ENCODE measurements around the gene GPR17. TPM values are rescaled to one million over a fixed set of nuclear protein-coding genes. Genes with fewer than 3 reads are reported as not detected.

The GPR17 gene
- total RNA-seq: under 1 TPM in 6 of 9 donors, not detected in 3; 0.10 to 0.36 (median 0.24) TPM
- 1 to 10 TPM in 1 of 2 donors, under 1 TPM in 1; 0.26 to 8.0 TPM for polyA plus RNA-seq
- long read RNA-seq, donor 1: 0 reads
- long read RNA-seq, donor 2: 0 reads
- long read RNA-seq, donor 3: 0 reads

- intact Hi-C loops (cut with DNase I): loop anchor here in 5 of 10 donors (5.0 to 10.0 kb wide), 4 partner anchors 37 to 53 kb away; no protein-coding TSS in a partner anchor
- ATAC-seq (no peak), DNase-seq (peak in 3 of 5 donors; percentile 26 to 58 (median 26))
- H3K9me3 ChIP-seq: no peaks in the 10 kb centered on the region
- TF ChIP-seq POLR2A (IDR thresholded peaks at IDR 0.05) (no peak), CTCF (IDR thresholded peaks at IDR 0.05) (no peak)
- peak within 1 kb of the TSS; percentile 1 to 92 (median 72) for H3K27ac ChIP-seq
- WGBS, 4 donors: 81 to 90% (median 87%) methylated on average over 29 to 37 of the region's 37 CpGs
- peaks cover 13 to 91% (median 68%) of the 10 kb centered on the region in 12 donors for H3K4me1 ChIP-seq
- H3K27me3 ChIP-seq: no peaks in the 10 kb centered on the region
- peaks cover 0 to 40% (median 19%) of the 10 kb centered on the region in 9 donors for H3K36me3 ChIP-seq
- H3K4me3 ChIP-seq: no peak within 1 kb of the TSS
Observed at GRCh38 chr2:127645395-127646291, at the start of gene GPR17. GPR17 (plus strand) TSS chr2:127646153; CDS start chr2:127650736, 4,583 bp downstream.

- ATAC-seq (no peak), DNase-seq (peak in 1 of 5 donors; percentile 7)
- TF ChIP-seq POLR2A (IDR thresholded peaks at IDR 0.05) (no peak), CTCF (IDR thresholded peaks at IDR 0.05) (no peak)
- Histone ChIP-seq H3K9me3 (no peaks in the 10 kb centered on the region), H3K27me3 (no peaks in the 10 kb centered on the region), H3K4me3 (no peak overlapping the region), H3K4me1 (no peaks in the 10 kb centered on the region), H3K27ac (no peak overlapping the region), H3K36me3 (no peaks in the 10 kb centered on the region)
- 92 to 97% (median 95%) methylated on average over 12 to 14 of the region's 14 CpGs for WGBS, 4 donors
- intact Hi-C loops (cut with DNase I): loop anchor here in 8 of 10 donors (10.0 kb wide), 5 partner anchors 78 to 268 kb away; partner anchors contain the start of gene LIMS2 (in 1 of the 8)
Observed at GRCh38 chr2:127596311-127597045, 49.5 kb upstream of the GPR17 start.

- DNase-seq (peak in 1 of 5 donors; percentile 9), ATAC-seq (no peak)
- Histone ChIP-seq H3K4me3 (no peak overlapping the region), H3K27ac (no peak overlapping the region), H3K27me3 (no peaks in the 10 kb centered on the region), H3K4me1 (no peaks in the 10 kb centered on the region), H3K9me3 (no peaks in the 10 kb centered on the region), H3K36me3 (no peaks in the 10 kb centered on the region)
- 90 to 92% (median 91%) methylated on average over 17 of the region's 17 CpGs for WGBS, 4 donors
- TF ChIP-seq POLR2A (IDR thresholded peaks at IDR 0.05): no peak
- no peak for TF ChIP-seq CTCF (IDR thresholded peaks at IDR 0.05)
- intact Hi-C loops (cut with DNase I): loop anchor here in 8 of 10 donors (10.0 kb wide), 5 partner anchors 77 to 267 kb away; partner anchors contain the start of gene LIMS2 (in 1 of the 8)
Observed at GRCh38 chr2:127597046-127597983, 48.6 kb upstream of the GPR17 start.

Measured in heart left ventricle (tissue), 16 donors.